Activated CD4-positive, CD25-positive, alpha-beta regulatory T cell treated with anti-CD3 and anti-CD28 coated beads, Interleukin-2, amount 50 U/mL, for 72 hours (primary cell): ENCODE measurements around the gene PACRG.
"Not testable (repeated sequence)": the region's sequence is repeated elsewhere in the genome, so short reads cannot be mapped to it uniquely, and the experiment has no call there.

Source experiments
- DNase-seq: peaks from one replicate; pipeline ENCODE4 v3.0.0; 2021

The PACRG gene

DNA sequence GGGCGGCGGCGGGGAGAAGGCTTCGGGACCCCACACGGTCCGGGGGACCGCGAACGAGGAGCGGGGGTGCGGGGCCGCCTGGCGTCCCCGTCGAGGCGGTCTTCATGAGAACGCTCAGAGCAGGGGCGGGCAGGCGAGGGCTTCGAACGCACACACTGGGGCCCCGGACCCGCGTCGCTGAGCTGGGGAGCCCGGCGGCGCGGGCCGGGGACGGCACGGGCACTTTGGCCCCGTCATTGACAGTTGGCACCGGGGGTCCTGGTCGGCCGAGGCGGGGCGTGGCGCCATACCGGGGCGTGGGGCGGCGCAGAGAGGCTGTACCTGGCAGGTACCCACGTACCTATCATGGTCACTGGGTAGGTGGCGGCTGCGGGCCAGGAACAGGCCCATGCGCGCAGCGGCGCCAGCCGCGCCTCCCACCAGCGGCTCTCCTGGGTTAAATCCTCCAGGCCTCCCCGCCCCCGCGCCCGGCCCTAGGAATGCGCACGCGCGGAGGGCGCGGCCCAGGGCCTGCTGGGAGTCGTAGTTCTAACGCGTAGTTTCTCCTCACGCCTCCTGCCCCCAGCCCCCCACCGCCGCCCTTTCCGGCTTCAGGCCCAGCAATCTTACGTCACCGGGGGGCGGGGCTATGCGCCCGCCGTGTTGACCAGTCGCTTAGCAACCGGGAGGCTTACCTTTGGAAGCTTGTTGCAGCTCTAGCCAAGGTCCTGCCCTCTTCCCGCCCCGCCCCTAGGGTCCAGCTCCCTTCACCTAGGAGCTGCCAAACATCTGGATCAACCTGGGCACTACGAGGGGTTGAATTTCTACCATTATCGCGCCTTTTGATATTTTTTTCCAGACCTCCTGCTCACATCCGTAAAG is at the start of gene PACRG, which contains the start of gene PRKN:
Gene PACRG (plus strand): TSS at position 653 of the 861 bp plus-strand sequence.
Gene PRKN (minus strand): TSS at position 445 of the 861 bp plus-strand sequence.
- DNase-seq = peak; percentile 97

DNA sequence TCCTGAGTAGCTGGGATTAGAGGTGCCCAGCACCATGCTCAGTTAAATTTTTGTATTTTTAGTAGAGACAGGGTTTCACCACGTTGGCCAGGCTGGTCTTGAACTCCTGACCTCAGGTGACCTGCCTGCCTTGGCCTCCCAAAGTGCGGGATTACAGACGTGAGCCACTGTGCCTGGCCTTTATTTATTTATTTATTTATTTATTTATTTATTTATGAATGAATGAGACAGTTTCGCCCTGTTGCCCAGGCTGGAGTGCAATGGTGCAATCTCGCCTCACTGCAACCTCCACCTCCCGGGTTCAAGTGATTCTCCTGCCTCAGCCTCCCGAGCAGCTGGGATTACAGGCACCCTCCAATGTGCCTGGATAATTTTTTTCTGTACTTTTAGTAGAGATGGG is 48.9 kb upstream of the PACRG start:
- not testable (repeated sequence) for DNase-seq

DNA sequence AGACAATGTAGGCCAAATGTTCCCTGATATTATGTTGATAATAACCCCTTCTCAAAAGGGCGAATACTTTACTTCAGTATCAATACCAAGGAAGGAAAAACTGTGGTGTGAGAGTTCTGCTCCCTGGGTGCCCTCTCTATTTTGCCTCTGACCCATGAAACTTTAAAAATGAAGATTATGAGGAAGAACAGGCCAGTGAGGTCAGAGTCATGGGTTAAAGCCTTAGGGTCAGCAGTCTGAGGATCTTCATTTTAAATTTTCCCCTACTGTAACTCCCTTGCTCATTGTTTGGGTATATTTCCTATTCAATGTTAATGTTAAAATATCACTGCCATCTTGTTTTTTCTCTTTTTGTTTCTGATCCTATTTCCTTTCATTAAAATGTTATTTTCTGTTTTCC is 48.1 kb upstream of the PACRG start:
- DNase-seq = no peak

DNA sequence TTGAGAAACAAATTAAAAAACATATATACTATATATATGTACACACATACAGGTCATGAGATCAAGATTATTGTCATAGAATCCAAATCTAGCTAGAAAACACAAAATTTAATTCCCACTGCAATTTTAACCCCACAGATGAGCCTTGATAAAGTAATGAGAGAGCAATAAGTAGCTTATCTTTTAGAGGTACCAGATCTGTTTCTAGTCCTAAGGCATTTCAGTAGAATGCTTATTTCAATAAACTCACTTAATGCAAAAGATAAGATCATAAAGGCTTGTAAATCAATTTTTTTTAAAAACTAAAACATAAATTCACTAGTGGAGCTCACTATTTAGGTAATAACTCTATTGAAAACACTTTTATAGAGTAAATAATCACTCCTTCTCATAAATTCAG is 47.4 kb upstream of the PACRG start:
- DNase-seq = no peak

DNA sequence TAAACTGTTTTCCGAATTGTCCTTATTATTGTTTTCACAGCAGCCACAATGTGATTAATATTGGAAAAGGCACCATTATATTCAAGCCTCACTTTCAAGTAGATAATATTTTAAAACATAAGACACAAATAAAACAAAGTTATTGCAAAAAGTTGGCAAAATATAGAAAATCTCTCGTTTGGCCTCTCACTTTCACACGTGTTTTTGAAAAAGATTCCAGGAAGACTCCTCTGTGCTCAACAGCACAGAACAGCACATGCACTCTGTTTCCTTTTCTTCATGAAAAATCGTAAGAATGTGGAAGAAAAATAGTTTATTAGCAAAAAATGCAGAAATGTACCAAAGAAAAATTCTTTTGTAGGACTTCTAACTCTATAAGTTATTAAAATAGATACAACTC is 46.9 kb upstream of the PACRG start:
- DNase-seq = no peak

DNA sequence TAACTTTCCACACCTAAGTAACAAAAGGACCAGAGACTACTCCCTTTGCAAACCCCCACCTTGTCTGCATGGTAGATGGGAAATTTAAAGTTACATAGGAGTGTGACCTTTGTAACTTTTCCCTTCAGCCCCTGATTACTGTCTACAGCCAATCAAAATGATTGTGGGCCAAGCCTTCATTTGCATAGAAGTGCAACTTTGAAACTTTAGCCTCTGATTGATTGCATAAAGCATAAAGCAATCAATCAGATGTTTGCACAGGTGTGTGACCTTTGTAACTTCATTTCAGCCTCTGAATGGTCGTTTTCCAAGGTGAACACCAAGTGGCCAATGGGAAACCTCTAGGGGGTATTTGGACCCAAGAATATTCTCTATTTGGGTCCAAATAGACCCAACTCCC is 46.3 kb upstream of the PACRG start:
- DNase-seq = no peak

DNA sequence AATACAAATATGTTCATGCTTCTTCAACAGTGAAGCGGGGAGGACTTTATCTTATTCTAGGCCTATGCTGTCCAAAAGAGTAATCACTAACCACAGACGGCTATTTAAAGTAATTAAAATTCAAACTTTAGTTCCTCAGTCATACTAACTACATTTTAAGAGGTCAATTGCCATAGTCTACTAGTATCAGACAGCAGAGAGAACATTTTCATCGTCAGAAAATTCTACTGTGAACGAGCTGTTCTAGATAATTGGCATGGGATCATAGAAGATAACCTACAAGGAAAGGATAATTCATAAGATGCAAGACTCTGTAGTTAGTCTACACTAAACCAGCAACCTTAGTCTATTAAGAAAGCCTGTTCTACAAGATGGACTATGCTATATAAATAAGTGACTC is 44.6 kb upstream of the PACRG start:
- DNase-seq = no peak

DNA sequence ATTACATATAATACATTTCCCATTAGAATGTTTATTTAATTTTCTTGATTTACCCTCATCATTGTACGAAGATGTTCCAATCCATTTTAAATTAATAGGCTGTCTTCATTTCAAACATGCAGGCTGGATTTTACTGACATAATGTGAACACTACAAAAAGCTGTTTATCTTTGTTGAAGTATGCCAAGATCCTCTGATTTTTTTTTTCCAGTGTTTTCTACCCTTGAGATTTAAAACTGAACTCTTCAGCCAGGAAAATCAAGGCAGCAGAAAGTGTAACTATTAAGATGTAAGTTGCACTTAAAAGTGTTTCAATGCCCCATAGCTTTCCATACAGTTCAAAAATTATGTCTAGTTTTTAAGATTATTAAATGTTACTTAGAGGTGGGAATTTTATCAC is 43.7 kb upstream of the PACRG start:
- no peak for DNase-seq

DNA sequence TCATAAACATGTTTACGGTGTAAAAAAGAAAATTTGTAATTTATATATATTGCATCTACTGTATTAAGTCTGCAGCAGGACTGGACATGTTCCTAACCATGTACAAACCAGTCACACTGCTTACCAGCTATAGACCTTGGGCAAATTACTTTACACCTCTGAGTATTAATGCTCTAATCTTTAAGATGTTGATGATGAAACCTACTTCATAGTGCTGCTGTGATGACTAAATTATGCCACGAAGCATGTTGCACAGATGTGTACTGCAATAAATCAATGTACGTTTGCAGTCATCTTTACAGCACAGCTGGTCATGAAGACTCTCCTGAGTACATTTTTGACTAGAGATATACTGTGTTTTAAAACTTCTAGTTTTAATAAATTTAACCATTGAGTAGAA is 42.8 kb upstream of the PACRG start:
- no peak for DNase-seq

DNA sequence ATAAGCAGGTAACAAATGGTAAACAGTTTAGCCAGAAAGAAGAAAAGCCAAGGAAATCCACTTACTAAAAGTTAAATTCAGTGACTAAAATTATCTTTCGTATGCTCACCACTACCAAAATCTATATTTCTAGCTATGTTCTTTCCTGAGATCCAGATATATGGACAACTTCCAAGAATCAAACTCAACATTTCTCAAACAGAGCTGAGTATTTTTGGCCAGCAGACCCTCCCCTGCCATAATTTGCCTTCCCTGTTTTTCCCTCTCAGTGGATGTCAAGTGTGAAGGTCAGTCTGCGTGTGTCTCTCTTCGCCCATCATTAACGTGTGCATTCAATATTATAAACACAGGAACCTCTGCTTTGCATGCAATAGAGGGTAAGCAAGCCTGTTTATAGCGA is 42.2 kb upstream of the PACRG start:
- DNase-seq = no peak

DNA sequence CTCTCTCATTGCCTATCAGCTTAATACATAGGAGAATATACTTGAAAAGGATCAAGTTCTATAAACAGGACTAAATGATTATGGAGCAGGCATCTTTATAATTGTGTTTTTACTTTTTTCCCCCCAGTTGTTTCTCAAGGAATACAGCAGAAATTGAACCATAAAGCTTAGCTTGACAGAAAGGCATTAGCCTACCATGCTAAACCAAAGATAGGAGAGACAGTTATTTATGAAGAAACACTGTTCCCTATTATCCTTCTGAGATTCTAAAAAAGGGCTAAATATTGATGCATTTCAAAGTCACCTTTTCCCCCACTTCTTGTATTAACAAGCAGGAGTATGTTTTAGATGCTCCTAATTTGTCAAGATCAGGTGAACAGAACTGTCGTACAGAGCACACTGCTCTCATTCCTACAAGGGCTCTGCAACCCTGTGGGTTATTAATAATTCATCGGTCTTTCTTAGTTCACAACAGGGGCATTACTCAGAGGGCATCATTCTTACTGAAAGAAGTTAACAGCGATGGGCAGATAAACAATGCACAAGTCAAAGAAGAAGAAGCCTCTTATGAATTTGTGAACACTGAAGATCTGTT is 38.9 kb upstream of the PACRG start:
- no peak for DNase-seq

DNA sequence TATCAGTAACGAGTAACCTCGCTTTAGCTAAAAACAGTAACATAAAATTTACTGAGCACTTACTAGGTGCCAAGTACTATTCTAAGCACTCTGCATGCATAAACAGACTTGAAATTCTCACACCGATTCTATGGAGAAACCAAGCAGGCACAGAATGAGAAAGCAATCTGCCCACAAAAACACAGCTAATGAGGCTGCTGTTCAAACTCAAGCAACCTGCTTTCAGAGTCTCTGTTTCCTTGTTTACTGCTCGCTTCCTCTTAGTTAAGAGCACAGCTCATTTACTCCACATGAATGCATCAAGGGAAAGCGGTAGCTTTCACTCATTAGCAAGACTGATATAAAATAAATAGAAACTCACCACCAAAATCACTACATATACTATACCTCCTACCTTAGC is 37.6 kb upstream of the PACRG start:
- DNase-seq = no peak

DNA sequence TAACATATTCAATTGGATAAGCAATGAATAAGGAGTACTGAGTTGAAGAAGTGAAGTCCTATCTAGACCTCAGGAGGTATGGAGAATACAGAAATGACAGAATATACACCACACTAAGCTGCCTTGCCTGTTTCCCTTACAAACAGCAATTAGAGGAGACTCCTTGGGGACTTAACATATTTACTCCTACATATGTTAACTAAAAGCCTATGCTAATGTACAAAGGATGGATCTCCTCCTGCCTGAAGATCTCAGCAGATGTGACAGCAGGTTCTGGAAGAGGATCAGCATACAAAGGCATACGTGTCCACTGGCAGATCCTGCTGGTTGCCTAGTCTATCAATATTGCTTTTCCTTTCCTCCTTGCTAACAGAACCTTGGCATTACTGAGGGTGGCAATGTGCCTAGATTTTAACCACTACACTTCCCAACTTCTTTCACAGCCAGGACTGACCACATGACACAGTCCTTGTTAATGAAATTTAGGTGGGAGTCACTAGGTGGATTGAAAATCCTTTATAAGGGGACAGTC is 29.8 kb upstream of the PACRG start:
- DNase-seq = no peak

DNA sequence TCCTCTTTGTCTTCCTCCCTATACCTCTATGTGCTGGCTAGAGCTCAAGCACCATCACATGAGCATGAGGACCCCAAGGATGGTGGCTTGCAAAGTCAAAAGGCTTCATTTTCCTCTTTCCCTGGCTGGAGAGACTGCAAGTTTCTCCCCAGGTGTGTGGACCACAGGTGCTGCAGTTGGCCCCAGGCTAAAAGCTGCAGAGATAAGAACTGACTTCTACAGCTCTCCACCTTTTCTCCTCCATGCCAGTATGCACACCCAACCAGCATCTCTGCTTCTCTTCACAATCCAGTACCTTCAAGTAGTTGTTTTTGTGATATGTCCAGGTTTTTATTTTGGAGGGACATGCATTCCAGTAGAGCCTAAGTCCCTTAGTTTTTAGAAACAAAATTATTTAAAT is 29.3 kb upstream of the PACRG start:
- no peak for DNase-seq

DNA sequence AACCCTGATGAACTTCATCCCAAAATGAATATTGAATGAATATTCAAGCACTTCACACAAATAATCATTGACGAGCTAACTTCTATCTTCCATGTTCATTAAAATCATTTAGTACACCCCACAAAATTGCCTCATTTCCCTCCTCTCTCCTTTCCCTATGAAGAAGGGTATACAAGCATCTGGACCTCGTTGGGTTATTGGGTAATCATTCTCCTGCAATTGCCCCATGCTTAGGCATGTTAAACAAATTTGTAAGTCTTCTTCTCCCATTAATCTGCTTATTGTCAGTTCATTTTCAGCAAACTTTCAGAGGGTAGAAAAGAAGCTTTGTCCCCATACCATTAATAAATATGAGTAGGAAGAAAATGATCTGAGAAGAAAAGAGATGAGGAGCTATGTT is 27.8 kb upstream of the PACRG start:
- no peak for DNase-seq

DNA sequence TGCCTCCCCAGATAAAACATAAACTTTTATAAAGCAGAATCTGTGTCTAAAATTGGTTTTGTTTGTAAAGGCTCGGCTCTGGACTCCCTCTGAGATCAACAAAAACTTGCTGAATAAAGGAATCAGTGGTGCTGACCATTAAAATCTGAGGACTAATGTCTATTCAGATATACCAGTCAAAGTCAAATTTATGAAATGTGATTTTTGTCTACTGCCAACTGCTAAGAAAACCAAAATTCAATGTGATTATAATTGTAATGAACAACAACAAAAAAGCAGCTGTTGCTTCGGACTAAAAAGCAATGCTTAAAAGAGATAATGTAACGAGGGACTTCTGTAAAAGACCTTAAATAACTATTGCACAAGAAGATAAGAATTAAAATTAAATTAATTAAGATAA is 26.8 kb upstream of the PACRG start:
- no peak for DNase-seq

DNA sequence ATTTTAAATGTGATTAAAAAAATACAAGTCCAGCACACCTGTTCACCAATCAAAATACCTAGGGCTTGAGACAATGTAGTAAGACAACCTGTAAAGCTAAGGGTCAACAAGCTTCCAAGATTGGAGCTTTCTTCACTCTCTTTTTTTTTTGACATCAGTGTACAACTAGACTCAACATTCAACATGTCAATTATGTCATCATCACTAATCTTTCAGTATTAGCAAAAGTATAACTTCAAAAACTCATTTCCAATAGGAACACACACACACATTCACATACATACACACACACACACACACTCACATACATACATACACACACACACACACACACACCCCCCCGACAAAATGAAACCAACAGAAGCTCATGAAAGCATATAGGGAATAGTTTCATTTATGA is 26.2 kb upstream of the PACRG start:
- DNase-seq = no peak

DNA sequence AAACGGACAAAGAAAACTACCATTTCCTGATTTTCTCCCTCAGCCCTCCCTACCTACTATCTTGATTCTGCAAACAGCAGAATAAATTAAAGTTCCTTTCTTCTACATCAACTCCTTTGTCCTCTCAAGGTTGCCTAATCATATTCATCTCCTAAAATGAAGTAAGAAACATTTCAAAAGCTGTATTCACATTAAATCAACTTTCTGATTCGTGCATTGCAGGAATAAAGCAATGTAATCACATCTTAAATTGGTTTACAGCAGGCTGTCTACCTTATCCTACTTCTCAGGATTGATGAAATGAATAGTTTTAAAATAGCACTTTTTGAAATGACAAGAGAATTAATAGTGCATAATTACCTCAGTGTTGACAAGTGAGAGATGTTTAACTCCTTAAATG is 25.3 kb upstream of the PACRG start:
- DNase-seq = no peak

DNA sequence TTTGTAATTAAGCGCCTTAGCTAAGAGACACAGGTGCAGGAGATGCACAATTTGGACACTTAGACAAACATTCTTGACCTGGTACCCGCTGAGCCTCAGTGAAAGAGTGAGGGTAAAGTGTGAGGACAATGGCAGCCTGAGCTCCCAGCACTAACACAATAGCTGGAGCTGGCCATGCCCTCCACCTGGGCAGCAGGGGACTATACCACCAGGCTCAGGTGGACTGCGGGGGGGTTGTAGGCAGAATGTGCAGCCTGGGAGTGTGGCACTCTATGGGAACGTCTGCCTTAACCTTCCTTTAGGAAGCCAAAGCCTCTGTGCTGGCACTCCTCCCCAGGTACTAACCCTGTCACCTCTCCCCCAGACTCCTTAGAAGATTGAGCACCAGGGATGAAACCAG is 23.8 kb upstream of the PACRG start:
- DNase-seq = no peak

DNA sequence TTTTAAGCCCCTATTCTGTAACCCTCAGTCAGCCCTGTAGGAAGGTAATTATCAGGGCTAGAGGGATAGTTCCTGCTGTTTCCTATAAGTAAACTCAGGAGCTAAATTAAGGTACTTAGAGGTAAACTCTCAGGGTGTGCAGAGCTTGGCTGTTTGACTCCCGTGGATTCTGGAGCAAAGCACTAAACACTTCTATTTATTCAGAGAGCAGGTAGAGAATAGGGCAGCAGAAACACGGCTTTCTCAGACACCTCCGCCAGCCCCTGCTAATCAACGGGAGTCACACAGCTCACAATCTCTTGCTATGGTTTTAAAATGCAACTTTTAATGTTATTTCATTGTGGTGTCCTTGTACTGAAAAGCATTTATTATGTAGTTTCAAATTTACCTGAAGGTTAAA is 22.0 kb upstream of the PACRG start:
- no peak for DNase-seq

DNA sequence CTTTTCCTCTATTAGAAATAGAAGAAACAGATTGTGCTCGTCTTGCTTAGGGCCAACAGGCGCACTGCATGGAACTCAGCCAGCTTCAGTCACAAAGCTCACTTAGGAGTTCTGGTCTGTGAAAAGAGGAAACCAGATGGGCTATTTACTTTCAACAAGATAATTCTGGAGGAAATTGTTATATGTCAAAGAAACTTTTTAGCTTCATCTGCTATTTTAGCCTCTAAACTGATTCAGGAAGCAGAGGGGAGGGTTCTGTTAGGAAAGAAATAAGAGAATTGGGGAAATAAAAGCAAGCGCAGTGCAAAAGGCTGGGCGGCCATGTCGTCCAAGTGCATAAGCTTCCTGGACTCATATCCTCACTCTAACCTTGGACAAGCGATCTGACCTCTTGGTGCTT is 21.5 kb upstream of the PACRG start:
- DNase-seq = no peak

DNA sequence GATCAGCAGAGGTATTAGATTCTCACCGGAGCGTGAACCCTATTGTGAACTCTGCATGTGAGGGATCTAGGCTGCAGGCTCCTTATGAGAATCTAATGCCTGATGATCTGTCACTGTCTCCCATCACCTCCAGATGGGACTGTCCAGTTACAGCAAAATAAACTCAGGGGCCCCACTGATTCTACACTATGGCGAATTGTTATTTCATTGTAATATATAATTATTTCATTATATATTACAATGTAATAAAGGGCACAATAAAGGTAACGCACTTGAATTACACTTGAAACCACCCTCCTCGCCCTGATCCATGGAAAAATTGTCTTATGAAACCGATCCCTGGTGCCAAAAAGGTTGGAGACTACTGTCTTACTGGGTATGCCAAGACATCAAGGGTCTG is 18.8 kb upstream of the PACRG start:
- no peak for DNase-seq

DNA sequence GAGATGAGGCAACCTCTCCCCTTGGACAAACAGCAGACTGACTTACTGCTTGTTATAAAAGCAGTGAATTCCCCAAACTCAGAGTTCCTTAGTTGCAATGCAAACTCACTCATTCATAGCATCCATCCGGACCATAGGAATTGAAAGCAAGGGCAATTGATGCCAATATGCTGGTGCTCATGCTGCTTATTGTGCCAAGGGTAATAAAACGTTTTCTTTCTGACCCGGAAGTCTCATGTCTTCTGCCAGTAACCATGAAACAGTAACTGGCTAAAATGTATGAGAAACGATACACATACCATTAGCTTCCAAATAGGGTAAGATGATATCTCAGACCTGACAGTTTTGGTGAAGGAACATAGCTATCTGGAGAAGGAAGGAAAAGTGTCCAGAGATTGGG is 18.3 kb upstream of the PACRG start:
- no peak for DNase-seq

DNA sequence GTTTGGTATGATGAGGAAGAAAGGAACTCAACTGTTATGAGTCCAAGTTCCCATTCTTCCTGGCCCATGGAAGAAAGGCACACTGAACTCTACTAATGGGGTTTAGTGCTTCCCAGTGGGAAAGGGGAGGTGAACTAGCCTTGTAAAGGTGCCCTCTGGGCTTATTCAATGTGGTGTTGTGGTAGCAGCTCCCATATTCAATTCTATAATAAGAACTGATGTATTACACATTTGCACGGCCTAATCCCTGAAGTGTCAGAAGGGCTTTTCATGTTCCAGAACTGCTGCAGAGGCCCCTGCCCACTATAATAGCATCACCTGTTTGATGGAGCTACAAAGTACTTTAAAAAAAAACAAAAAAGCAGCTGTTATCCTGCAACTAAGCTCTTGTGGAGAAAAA is 17.4 kb upstream of the PACRG start:
- DNase-seq = no peak

DNA sequence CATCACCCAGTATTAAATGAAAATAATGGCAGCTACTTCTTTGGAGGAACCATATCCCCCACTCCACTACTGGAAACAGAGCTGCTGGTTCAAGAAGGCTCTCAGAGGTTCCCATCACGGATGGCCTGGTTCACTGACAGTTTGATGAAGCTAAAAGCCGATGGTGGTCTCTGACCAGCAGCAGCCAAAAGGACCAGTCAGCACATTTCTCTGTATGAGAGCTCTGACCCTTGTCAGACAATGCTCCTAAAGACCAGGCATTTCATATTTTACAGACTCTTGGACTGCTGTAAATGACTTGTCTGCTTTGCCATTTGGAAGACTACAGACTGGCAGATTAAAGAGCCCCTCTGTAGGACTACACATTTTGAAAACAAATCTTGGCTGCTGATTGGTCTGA is 16.8 kb upstream of the PACRG start:
- no peak for DNase-seq
